OCI-LY1 (cell line): ENCODE data around the gene RSL24D1.

ENCODE experiments used
- EZH2 ChIP-seq: fragments of 200-600 bp; sonication (generic), shearing (Covaris generic); IDR thresholded peaks from 2 replicates; pipeline ENCODE4 v1.8.0; 2017; ENCODE audit warnings: borderline replicate concordance, mixed run types, mild to moderate bottlenecking, antibody characterized with exemption, low read length, moderate library complexity, mixed read lengths
- TF ChIP-seq, protein P1 (sequence below): fragments of 200-600 bp; sonication (generic), shearing (Covaris generic); IDR thresholded peaks from 2 replicates; pipeline ENCODE4 v1.5.1; 2017; ENCODE audit warnings: mild to moderate bottlenecking, antibody characterized with exemption, low read length, moderate library complexity, mixed read lengths

DNA sequence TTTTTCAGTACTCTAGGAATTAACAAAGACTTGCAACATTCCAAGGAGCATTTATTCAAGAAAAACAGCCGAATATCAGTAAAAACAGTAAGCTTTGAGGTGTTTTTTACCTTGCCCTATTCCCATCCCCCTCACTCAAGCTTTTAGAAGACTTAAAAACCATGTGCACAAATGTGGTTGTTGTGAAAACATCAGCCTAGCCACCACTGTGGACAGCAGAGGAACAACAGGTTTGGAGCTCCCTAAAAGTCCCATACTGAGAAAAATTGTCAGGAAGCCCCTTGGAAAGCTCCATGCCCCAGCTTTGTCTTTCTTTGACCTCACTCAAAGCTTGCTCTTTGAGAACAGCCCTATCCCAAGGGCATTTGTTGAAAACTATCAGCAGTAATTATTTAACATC, 34.7 kb upstream of the RSL24D1 start:
- TF ChIP-seq, protein P1, sequence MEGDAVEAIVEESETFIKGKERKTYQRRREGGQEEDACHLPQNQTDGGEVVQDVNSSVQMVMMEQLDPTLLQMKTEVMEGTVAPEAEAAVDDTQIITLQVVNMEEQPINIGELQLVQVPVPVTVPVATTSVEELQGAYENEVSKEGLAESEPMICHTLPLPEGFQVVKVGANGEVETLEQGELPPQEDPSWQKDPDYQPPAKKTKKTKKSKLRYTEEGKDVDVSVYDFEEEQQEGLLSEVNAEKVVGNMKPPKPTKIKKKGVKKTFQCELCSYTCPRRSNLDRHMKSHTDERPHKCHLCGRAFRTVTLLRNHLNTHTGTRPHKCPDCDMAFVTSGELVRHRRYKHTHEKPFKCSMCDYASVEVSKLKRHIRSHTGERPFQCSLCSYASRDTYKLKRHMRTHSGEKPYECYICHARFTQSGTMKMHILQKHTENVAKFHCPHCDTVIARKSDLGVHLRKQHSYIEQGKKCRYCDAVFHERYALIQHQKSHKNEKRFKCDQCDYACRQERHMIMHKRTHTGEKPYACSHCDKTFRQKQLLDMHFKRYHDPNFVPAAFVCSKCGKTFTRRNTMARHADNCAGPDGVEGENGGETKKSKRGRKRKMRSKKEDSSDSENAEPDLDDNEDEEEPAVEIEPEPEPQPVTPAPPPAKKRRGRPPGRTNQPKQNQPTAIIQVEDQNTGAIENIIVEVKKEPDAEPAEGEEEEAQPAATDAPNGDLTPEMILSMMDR, result no peak
- no peak for TF ChIP-seq EZH2
